HUES6 (cell line): ENCODE measurements around the gene RPL13A.

Experiments
- H3K27ac ChIP-seq: 2 replicates; pipeline ENCODE4 v1.7.0; 2013; ENCODE audit warnings: low read depth, mild to moderate bottlenecking, low read length, inconsistent platforms
- H3K27me3 ChIP-seq: 2 replicates; pipeline ENCODE4 v1.6.1; 2013; ENCODE audit warnings: low read length; ENCODE audit not compliant: control insufficient read depth, insufficient read depth
- H3K36me3 ChIP-seq: 2 replicates; pipeline ENCODE4 v1.6.1; 2013; ENCODE audit warnings: low read length; ENCODE audit not compliant: control insufficient read depth, insufficient read depth
- H3K4me1 ChIP-seq: 2 replicates; pipeline ENCODE4 v1.6.1; 2013; ENCODE audit warnings: low read length; ENCODE audit not compliant: control insufficient read depth, insufficient read depth
- H3K4me3 ChIP-seq: 2 replicates; pipeline ENCODE4 v1.5.1; 2013; ENCODE audit warnings: low read depth, low read length
- H3K9ac ChIP-seq: one replicate; pipeline ENCODE4 v1.6.1; 2013; ENCODE audit warnings: mild to moderate bottlenecking, low read length
- H3K9me3 ChIP-seq: 2 replicates; pipeline ENCODE4 v1.6.1; 2013; ENCODE audit warnings: low read depth, low read length; ENCODE audit not compliant: control insufficient read depth, insufficient read depth

Gene RPL13A

GRCh38 chr19:49488046-49488862 lies 846 bp downstream of the RPL13A start:
- H3K36me3 ChIP-seq = peaks cover 52% of the 10 kb centered on the region
- H3K27ac ChIP-seq = peak overlapping the region; percentile 99
- H3K4me1 ChIP-seq = no peaks in the 10 kb centered on the region
- H3K9me3 ChIP-seq = no peaks in the 10 kb centered on the region
- H3K4me3 ChIP-seq = peak overlapping the region; percentile 98
- H3K27me3 ChIP-seq = no peaks in the 10 kb centered on the region
- H3K9ac ChIP-seq = peak overlapping the region; percentile 100

GRCh38 chr19:49488863-49489537 lies 1.6 kb downstream of the RPL13A start:
- no peaks in the 10 kb centered on the region for H3K4me1 ChIP-seq
- no peaks in the 10 kb centered on the region for H3K9me3 ChIP-seq
- H3K27ac ChIP-seq = peak overlapping the region; percentile 99
- peak overlapping the region; percentile 98 for H3K4me3 ChIP-seq
- H3K27me3 ChIP-seq = no peaks in the 10 kb centered on the region
- H3K36me3 ChIP-seq = peaks cover 52% of the 10 kb centered on the region
- H3K9ac ChIP-seq = peak overlapping the region; percentile 100

- no peaks in the 10 kb centered on the region for H3K4me1 ChIP-seq
- H3K36me3 ChIP-seq = peaks cover 52% of the 10 kb centered on the region
Measured at GRCh38 chr19:49489601-49490167, 2.3 kb downstream of the RPL13A start.

GRCh38 chr19:49490287-49491029 lies 3.0 kb downstream of the RPL13A start:
- Histone ChIP-seq H3K27ac (peak overlapping the region; percentile 99), H3K27me3 (no peaks in the 10 kb centered on the region), H3K4me3 (no peak overlapping the region), H3K9ac (peak overlapping the region; percentile 100), H3K4me1 (no peaks in the 10 kb centered on the region), H3K36me3 (peaks cover 52% of the 10 kb centered on the region), H3K9me3 (no peaks in the 10 kb centered on the region)

More at GRCh38 chr19:49489601-49490167, 2.3 kb downstream of the RPL13A start:
- Histone ChIP-seq H3K4me3 (peak overlapping the region; percentile 98), H3K27ac (peak overlapping the region; percentile 99), H3K27me3 (no peaks in the 10 kb centered on the region), H3K9me3 (no peaks in the 10 kb centered on the region), H3K9ac (peak overlapping the region; percentile 100)

- Histone ChIP-seq H3K9me3 (no peaks in the 10 kb centered on the region), H3K27ac (no peak overlapping the region), H3K27me3 (no peaks in the 10 kb centered on the region), H3K36me3 (peaks cover 52% of the 10 kb centered on the region), H3K9ac (peak overlapping the region; percentile 100), H3K4me1 (no peaks in the 10 kb centered on the region), H3K4me3 (no peak overlapping the region)
Measured at GRCh38 chr19:49491030-49491803, 3.8 kb downstream of the RPL13A start.

GRCh38 chr19:49491804-49492572 lies 4.6 kb downstream of the RPL13A start:
- H3K36me3 ChIP-seq = peaks cover 58% of the 10 kb centered on the region
- no peaks in the 10 kb centered on the region for H3K9me3 ChIP-seq
- H3K4me3 ChIP-seq = no peak overlapping the region
- H3K9ac ChIP-seq = no peak overlapping the region
- H3K4me1 ChIP-seq = 0 out of 2 replicates have a peak, but pooled peaks cover under 1% of the 10 kb centered on the region
- no peaks in the 10 kb centered on the region for H3K27me3 ChIP-seq
- no peak overlapping the region for H3K27ac ChIP-seq

- Histone ChIP-seq H3K27ac (no peak overlapping the region), H3K9me3 (no peaks in the 10 kb centered on the region), H3K9ac (peak overlapping the region; percentile 5), H3K27me3 (no peaks in the 10 kb centered on the region), H3K4me3 (no peak overlapping the region), H3K4me1 (peaks cover 8% of the 10 kb centered on the region), H3K36me3 (peaks cover 64% of the 10 kb centered on the region)
Measured at GRCh38 chr19:49492573-49493405, 5.4 kb downstream of the RPL13A start.

- no peaks in the 10 kb centered on the region for H3K27me3 ChIP-seq
Measured at GRCh38 chr19:49496574-49497008, 9.2 kb downstream of the RPL13A start.

GRCh38 chr19:49497047-49497788 lies 9.8 kb downstream of the RPL13A start:
- peak overlapping the region; percentile 93 for H3K9ac ChIP-seq
- no peaks in the 10 kb centered on the region for H3K27me3 ChIP-seq
- H3K36me3 ChIP-seq = peaks cover 46% of the 10 kb centered on the region
- no peaks in the 10 kb centered on the region for H3K9me3 ChIP-seq
- peaks cover 35% of the 10 kb centered on the region for H3K4me1 ChIP-seq
- peak overlapping the region; percentile 87 for H3K4me3 ChIP-seq
- H3K27ac ChIP-seq = peak overlapping the region; percentile 95

More at GRCh38 chr19:49496574-49497008, 9.2 kb downstream of the RPL13A start:
- Histone ChIP-seq H3K4me3 (peak overlapping the region; percentile 87), H3K9ac (peak overlapping the region; percentile 93), H3K27ac (peak overlapping the region; percentile 95), H3K4me1 (peaks cover 35% of the 10 kb centered on the region), H3K36me3 (peaks cover 53% of the 10 kb centered on the region), H3K9me3 (no peaks in the 10 kb centered on the region)
